GM18508 (cell line): ENCODE data around the gene KLHDC4.
"Not testable (repeated sequence)": the region's sequence is repeated elsewhere in the genome, so short reads cannot be mapped to it uniquely, and the experiment has no call there.

Source experiments
- ATAC-seq: cut with Tn5 transposase; IDR thresholded peaks from one replicate; pipeline ENCODE4 v1.9.1; 2021; ENCODE audit warnings: moderate number of reproducible peaks; ENCODE audit not compliant: insufficient read depth, unreplicated experiment

Gene KLHDC4

GRCh38 chr16:87688876-87689815 lies 76.6 kb downstream of the KLHDC4 start:
- ATAC-seq, result no peak

DNA sequence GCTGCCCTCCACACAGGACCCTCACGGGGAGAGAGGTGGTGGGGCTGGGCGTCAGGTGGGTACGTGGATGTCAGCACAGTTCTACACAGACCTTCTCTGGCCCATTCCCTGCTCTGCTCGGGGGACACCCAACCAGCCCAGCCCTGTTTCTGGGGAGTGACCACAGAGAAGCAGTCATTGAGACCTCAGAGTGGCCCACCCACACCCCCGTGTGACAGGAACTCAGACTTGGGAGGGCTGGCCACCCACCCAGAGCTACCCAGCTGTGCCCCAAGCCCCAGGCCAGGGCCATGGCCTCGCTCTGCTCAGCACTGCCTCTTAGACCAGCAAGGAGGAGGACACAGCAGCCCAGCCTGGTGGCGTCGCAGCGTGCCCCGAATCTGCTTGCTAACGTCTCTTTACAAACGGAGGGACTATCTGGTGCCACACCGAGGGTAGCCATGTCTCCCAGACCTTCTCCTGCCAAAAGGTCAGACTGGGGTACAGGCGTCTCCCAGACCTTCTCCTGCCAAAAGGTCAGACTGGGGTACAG lies 77.7 kb downstream of the KLHDC4 start:
- ATAC-seq, result no peak

DNA sequence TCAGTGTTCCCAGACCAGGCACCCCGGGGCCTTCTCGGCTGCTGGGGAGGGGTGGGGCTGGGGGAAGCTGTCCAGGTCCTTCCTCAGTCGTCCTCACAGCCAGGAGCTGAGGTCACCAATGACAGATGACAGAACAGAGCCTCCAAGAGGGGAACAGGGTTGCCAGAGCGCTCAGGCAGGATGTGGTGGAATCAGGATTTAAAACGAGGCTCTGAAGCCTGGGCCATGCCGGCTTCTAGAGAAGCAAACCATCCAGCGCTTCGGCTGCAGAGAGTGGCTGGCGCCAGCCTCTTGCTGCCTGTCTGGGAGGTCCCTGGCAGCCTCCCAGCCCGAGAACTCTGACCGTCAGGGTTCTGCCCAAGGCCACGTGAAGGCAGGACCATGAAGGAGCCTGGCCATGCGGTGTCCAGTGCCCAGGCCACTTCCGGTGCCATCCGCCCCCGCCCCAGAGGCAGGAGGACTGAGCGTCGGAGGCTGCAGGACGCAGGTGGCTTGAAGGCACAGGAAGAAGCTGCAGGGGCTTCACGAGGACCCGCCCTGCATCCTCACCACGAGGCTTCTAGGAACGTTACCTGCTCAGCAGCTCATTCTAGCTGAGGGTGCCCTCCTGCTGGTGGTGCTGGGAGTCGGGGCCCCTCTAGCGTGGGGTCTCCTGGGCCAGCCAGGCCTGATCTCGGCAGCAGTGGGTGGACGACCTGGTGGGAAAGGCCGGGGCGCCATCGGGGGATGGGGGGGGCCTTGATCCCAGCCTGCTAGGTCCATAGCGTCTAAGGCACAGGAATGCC lies 78.5 kb downstream of the KLHDC4 start:
- no peak for ATAC-seq

GRCh38 chr16:87686697-87687096 lies 79.1 kb downstream of the KLHDC4 start:
- no peak for ATAC-seq

GRCh38 chr16:87685766-87686165 lies 80.0 kb downstream of the KLHDC4 start:
- no peak for ATAC-seq

DNA sequence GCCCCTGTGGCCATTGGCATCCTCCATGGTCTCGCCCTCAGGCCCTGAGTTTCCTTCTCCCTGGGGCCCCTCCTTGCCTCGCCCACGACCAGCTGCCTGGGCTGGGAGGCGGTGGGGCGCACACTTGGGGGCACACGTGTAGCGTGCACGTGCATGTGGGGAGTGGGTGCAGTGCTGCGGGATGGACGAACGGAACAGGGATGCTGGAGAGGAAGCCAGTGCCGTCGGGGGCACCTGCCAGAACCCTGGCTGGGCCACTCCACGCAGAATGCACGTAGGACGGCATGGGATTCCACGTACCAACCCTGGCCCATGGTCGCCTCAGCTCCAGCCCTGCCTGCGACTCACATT lies 80.4 kb downstream of the KLHDC4 start:
- no peak for ATAC-seq

DNA sequence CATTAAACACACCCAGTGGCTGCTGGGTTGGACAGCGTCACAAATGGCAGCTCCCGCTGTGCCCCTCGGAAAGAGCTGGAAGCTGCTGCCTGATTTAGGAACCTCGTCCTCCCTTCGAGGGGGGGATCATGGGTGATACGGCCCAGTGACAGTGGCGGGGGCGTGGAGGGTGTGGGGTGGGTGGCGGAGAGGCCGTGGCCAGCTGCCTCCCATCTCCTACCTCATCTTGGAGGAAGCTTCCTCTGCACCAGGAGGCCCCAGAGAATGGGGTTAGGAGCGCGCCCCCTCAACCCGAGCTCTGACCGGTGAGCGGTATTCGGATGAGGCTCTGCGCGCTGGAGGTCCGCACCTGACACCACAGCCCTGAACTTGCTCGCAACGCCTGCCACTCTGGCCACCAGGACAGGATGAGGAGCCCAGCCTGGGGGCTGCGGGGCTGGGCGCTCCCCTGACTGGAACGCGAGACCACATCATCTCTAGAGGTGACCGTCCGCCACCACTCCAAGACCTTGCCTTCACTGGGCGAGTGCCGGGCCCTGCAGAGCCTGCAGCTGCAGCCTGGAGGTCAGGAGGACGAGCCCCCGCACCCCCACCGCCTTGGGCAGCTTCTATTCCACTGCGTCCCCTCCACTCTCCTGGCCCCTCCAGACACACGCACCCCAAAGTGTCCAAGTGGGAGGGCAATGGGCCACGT lies 80.9 kb downstream of the KLHDC4 start:
- ATAC-seq, result no peak

DNA sequence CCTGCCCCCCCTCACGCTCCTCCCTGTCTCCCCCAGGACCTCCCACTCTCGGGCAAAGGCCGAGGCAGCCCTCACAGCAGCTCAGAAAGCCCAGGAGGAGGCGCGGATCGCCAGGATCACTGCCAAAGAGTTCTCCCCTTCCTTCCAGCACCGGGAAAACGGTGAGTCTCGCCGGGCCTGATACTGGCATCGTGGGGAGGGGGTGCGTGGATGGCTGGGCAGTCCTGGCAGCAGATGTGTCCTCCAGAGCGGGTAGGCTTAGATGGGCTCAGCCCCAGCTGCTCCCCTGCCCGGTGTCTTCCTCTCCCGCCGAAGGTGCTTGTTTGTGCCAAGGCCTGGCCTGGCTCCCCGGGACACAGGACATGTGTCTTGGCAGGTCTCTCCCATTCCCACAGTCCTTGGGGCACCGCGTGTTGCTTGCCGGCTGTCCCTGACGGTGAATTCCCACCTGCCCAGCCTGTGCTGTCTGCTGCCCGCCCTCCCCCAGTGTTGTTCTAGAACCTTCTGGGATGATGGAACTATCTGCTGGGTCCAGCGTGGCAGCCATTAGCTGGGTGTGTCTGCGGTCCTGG lies 81.6 kb downstream of the KLHDC4 start:
- no peak for ATAC-seq

- ATAC-seq, result no peak
Measured at GRCh38 chr16:87682852-87683399, 82.9 kb downstream of the KLHDC4 start.

GRCh38 chr16:87681981-87682570 lies 83.7 kb downstream of the KLHDC4 start:
- ATAC-seq, result no peak

GRCh38 chr16:87681051-87681602 lies 84.7 kb downstream of the KLHDC4 start:
- ATAC-seq, result not testable (repeated sequence)

DNA sequence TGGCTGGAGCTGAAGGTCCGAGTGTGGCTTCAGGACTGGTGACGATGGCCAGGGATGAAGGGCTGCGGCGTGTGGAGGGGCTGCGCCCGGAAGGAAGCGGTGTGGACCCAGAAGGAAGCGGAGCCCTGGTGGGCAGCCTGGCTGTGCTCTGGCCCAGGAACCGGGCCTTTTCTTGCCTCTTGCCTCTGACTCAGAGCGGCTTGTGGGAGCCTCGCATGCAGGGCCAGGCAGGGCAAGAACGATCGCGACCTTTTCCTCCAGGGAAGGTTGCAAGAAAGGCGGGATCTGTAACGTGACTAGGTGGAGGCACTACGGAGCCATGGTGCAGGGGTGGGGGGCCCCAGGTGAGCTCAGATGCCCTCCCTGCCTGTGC lies 85.5 kb downstream of the KLHDC4 start:
- ATAC-seq, result no peak

DNA sequence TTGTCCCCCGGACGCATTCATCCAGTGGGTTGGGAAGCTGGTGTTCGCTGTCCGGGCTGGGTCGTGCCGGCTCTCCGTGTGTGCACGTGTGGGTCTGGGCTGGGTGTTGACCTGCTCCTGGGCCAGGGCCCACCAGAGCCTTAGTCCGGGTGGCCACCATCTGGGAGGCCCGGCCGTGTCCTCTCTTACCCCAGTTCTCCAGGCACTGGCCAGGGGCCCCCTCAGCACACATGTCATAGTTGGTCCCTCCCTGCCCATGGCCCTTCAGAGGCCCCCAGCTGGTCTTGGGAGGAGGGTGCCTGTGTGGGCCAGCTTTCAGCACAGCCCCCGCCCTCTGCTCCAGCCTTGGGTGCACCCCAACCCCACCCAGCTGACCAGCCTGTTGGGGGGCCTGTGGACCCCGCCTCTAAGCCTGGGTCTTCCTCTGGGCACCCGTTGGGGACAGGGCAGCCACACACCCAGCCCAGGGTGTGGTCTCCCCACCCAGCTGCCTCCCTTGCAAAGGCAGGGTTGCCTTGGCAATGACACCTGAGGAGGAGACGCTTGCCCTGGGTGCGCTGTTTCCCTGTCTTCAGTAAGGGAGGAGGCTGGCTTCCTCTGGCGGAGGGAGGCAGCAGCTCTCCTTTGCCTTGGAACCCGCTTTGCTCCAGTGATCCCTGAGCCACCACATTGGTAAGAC lies 86.1 kb downstream of the KLHDC4 start:
- ATAC-seq, result no peak

GRCh38 chr16:87678618-87679017 lies 87.2 kb downstream of the KLHDC4 start:
- no peak for ATAC-seq

DNA sequence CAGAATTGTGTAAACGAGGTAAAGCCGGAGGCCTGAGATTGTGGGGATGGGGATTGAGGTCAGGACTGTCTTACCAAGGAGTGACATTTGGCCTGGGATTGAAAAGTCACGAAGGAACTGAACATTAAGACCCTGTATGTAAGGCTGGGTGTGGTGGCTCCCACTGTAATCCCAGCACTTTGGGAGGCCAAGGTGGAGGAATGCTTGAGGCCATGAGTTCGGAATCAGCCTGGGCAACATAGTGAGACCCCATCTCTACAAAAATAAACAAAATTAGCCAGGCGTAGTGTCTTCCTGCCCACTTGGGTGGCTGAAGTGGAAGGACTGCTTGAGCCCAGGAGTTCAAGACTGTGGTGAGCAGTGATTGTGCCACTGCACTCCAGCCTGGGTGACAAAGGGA lies 88.0 kb downstream of the KLHDC4 start:
- no peak for ATAC-seq

- no peak for ATAC-seq
Measured at GRCh38 chr16:87675111-87675719, 90.6 kb downstream of the KLHDC4 start.

DNA sequence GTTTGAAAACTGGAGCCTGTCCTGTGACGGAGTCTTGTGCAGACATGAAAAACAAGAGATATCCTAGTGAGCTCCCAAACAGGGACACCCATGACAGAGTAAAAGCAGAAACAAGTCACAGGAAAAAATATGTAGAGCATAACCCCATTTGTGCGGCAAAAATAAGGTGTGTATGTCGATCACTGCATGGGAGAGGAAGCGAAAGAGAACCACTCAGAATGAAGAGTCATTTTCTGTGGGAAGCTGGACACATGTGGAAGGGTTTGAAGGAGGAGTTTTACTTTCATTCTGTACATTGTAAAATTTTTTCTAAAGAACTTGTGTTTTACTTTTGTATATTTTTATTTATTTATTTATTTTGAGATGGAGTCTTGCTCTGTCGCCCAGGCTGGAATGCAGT lies 91.4 kb downstream of the KLHDC4 start:
- no peak for ATAC-seq

DNA sequence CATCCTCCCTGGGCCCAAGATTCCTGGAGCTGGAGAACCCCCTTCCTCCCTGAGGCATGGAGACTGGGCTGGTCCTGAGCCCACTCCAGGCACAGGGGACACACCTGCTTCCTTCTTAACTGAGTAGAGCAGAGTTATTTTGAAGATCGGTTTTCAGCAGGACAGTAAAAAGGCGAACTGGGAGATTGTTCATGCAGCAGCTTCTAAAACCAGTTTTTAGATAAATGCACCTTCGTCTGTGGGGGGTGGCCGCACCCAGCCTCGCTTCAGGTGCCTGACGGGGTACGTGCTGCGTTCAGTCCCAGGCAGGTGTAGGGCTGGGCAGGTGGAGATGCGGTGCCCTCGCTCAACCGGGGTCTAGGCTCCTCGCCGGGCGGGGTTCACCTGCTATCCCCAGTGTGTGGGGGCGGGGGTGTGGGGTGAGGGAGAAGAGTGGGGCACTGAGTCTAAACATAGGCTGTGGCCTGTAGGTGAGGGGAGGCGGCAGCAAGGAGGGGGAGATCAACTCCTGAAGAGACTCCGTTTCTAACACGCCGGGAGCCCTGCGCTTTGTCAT lies 94.0 kb downstream of the KLHDC4 start:
- no peak for ATAC-seq
